Ishikawa (cell line): ENCODE results near the gene NFIB.

Experiments used
- CEBPB ChIP-seq: IDR thresholded peaks from 2 replicates; pipeline ENCODE4 v1.6.1; 2012
- CREB1 ChIP-seq: IDR thresholded peaks from 2 replicates; pipeline ENCODE4 v1.6.1; 2012; ENCODE audit warnings: low read depth
- EGR1 ChIP-seq: IDR thresholded peaks from 2 replicates; pipeline ENCODE4 v1.6.1; 2012
- EP300 ChIP-seq: IDR thresholded peaks from 2 replicates; pipeline ENCODE4 v1.6.1; 2012; ENCODE audit warnings: borderline replicate concordance
- FOXM1 ChIP-seq: IDR thresholded peaks from 2 replicates; pipeline ENCODE4 v1.6.1; 2012; ENCODE audit warnings: low read depth, borderline replicate concordance
- MAX ChIP-seq: IDR thresholded peaks from 2 replicates; pipeline ENCODE4 v1.6.1; 2012
- NFIC ChIP-seq: IDR thresholded peaks from 2 replicates; pipeline ENCODE4 v1.6.1; 2012
- RAD21 ChIP-seq: IDR thresholded peaks from 2 replicates; pipeline ENCODE4 v1.6.1; 2012; ENCODE audit warnings: low read depth
- REST ChIP-seq: IDR thresholded peaks from 2 replicates; pipeline ENCODE4 v1.6.1; 2012; ENCODE audit warnings: low read depth, mild to moderate bottlenecking
- TAF1 ChIP-seq: IDR thresholded peaks from 2 replicates; pipeline ENCODE4 v1.6.1; 2012; ENCODE audit warnings: low read depth, mild to moderate bottlenecking
- TCF12 ChIP-seq: IDR thresholded peaks from 2 replicates; pipeline ENCODE4 v1.6.1; 2012; ENCODE audit warnings: low read depth
- TEAD4 ChIP-seq: IDR thresholded peaks from 2 replicates; pipeline ENCODE4 v1.6.1; 2012
- USF1 ChIP-seq: IDR thresholded peaks from 2 replicates; pipeline ENCODE4 v1.6.1; 2012
- YY1 ChIP-seq: IDR thresholded peaks from 2 replicates; pipeline ENCODE4 v1.6.1; 2012; ENCODE audit warnings: low read depth
- ZBTB7A ChIP-seq: IDR thresholded peaks from 2 replicates; pipeline ENCODE4 v1.6.1; 2012; ENCODE audit warnings: low read depth

Gene NFIB

GRCh38 chr9:14080959-14081542, 232.9 kb downstream of the NFIB start:
- TF ChIP-seq REST (no peak), CEBPB (no peak), MAX (no peak), NFIC (no peak), TAF1 (no peak), EGR1 (no peak), TEAD4 (no peak), FOXM1 (no peak), EP300 (no peak), ZBTB7A (no peak), TCF12 (no peak), CREB1 (no peak), YY1 (no peak), RAD21 (no peak), USF1 (no peak)

GRCh38 chr9:14079440-14079839, 234.5 kb downstream of the NFIB start:
- TF ChIP-seq EP300 (no peak), REST (no peak), EGR1 (no peak), CEBPB (no peak), RAD21 (no peak), ZBTB7A (no peak), TEAD4 (no peak), TAF1 (no peak), YY1 (no peak), USF1 (no peak), NFIC (no peak)

GRCh38 chr9:14077672-14078071, 236.3 kb downstream of the NFIB start:
- TF ChIP-seq USF1 (no peak), EGR1 (no peak), TCF12 (no peak), ZBTB7A (no peak), CEBPB (no peak), FOXM1 (no peak), TEAD4 (no peak), REST (no peak), CREB1 (no peak), MAX (no peak), YY1 (no peak), NFIC (no peak), RAD21 (no peak), EP300 (no peak), TAF1 (no peak)

DNA sequence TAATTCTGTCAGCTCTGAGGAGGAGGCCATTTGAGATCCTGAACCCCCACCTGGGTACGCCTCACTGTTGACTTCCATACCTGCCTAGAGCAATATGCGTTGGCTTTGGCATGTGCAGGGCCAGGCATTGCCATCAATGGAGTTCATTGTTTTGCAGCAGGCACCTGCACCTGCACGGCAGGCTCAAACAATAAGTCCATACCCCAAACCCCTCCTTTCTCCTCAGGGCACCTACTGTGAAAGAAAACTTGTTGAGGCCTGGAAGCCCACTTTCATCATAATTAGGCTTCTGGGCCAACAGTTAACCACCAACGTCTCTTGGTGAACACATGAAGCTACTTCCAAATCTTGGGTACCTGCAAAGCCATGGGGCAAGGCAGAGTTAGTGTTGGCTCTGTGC, 238.7 kb downstream of the NFIB start:
- 0 out of 2 replicates have a peak, but pooled peaks have one; percentile 2 for TF ChIP-seq MAX
- no peak for TF ChIP-seq REST
